HEK293 (cell line): Measurements from ENCODE around the gene DYRK4.
A peak's percentile ranks its signal among the peaks of the same experiment; 100 is the strongest.

Experiments
- CTCF ChIA-PET: fragments of 350-600 bp; formaldehyde crosslinking; extraction: SDS; loops from one replicate; lab custom pipeline; 2021; ENCODE audit warnings: antibody characterized with exemption; lab: Yijun Ruan, JAX
- POLR2A ChIA-PET: fragments of 300-600 bp; formaldehyde crosslinking; extraction: SDS; loops from one replicate; lab custom pipeline; 2020; ENCODE audit warnings: antibody characterized with exemption, inconsistent platforms; lab: Yijun Ruan, JAX
- H3K27ac ChIP-seq: fragments of 200-500 bp; sonication (Bioruptor generic); 2 replicates; pipeline ENCODE4 v1.5.1; 2014; ENCODE audit warnings: low read depth, low read length, control low read depth, inconsistent platforms; ENCODE audit errors: extremely low read depth
- H3K36me3 ChIP-seq, 2 experiments: fragments of 200-500 bp in 1 of 2; sonication (Bioruptor generic) in 1 of 2; 1 replicate in 1 of 2; 2 replicates in 1 of 2; pipeline ENCODE4 v1.5.1; 2014 to 2017; ENCODE audit warnings: inconsistent platforms in 2 of 2, low read length in 2 of 2; ENCODE audit not compliant: control insufficient read depth in 2 of 2, insufficient read depth in 1 of 2
- H3K4me1 ChIP-seq: fragments of 200-500 bp; sonication (Bioruptor generic); 2 replicates; pipeline ENCODE4 v1.5.1; 2014; ENCODE audit warnings: mild to moderate bottlenecking, low read length, inconsistent platforms; ENCODE audit not compliant: control insufficient read depth, insufficient read depth
- H3K4me3 ChIP-seq: 2 replicates; pipeline ENCODE4 v1.5.1; 2011; ENCODE audit warnings: low read depth, mild to moderate bottlenecking, control low read depth, low read length, moderate library complexity
- H3K9me3 ChIP-seq: fragments of 200-500 bp; sonication (Bioruptor generic); 2 replicates; pipeline ENCODE4 v1.5.1; 2014; ENCODE audit warnings: low read depth, low read length, inconsistent platforms; ENCODE audit not compliant: control insufficient read depth, insufficient read depth
- FEZF1 ChIP-seq: fragments of 450-650 bp; formaldehyde crosslinking; IDR thresholded peaks from 2 replicates; pipeline ENCODE4 v1.5.1; 2016; ENCODE audit warnings: missing biosample characterization, missing genetic modification characterization
- GLI4 ChIP-seq: fragments of 450-650 bp; formaldehyde crosslinking; IDR thresholded peaks from 2 replicates; pipeline ENCODE4 v1.5.1; 2016; ENCODE audit warnings: missing biosample characterization, missing genetic modification characterization
- GLIS1 ChIP-seq: fragments of 450-650 bp; formaldehyde crosslinking; IDR thresholded peaks from 2 replicates; pipeline ENCODE4 v1.5.1; 2016; ENCODE audit warnings: missing biosample characterization, missing genetic modification characterization
- HOXA7 ChIP-seq: sonication (generic); formaldehyde crosslinking; IDR thresholded peaks from 2 replicates; pipeline ENCODE4 v1.8.1; 2022; ENCODE audit warnings: missing genetic modification reagents, borderline replicate concordance
- IKZF3 ChIP-seq: fragments of 450-650 bp; IDR thresholded peaks from 2 replicates; pipeline ENCODE4 v1.5.0; 2018; ENCODE audit warnings: missing biosample characterization, mild to moderate bottlenecking, missing genetic modification characterization, moderate library complexity
- KLF7 ChIP-seq: fragments of 450-650 bp; formaldehyde crosslinking; IDR thresholded peaks from 2 replicates; pipeline ENCODE4 v1.5.1; 2016; ENCODE audit warnings: missing biosample characterization, missing genetic modification characterization, borderline replicate concordance
- MYNN ChIP-seq: fragments of 450-650 bp; formaldehyde crosslinking; IDR thresholded peaks from 2 replicates; pipeline ENCODE4 v1.5.1; 2016; ENCODE audit warnings: missing biosample characterization, missing genetic modification characterization, borderline replicate concordance
- SCRT1 ChIP-seq: fragments of 450-650 bp; formaldehyde crosslinking; IDR thresholded peaks from 2 replicates; pipeline ENCODE4 v1.5.1; 2016; ENCODE audit warnings: missing biosample characterization, missing genetic modification characterization, borderline replicate concordance
- ZBTB8A ChIP-seq: fragments of 450-650 bp; formaldehyde crosslinking; IDR thresholded peaks from 2 replicates; pipeline ENCODE4 v1.5.1; 2016; ENCODE audit warnings: missing biosample characterization, missing genetic modification characterization
- ZNF19 ChIP-seq: fragments of 450-650 bp; formaldehyde crosslinking; IDR thresholded peaks from 2 replicates; pipeline ENCODE4; 2016; ENCODE audit warnings: missing biosample characterization, missing genetic modification characterization, low read depth
- ZNF223 ChIP-seq: fragments of 450-650 bp; formaldehyde crosslinking; IDR thresholded peaks from 2 replicates; pipeline ENCODE4 v1.5.1; 2016; ENCODE audit warnings: missing biosample characterization, missing genetic modification characterization
- ZNF274 ChIP-seq, 2 experiments: fragments of 200-500 bp in 1 of 2; fragments of 450-650 bp in 1 of 2; sonication (Bioruptor generic) in 1 of 2; formaldehyde crosslinking in 1 of 2; IDR thresholded peaks; 2 replicates each; pipeline versions ENCODE4 v1.5.1 to v1.6.1; 2014 to 2016; ENCODE audit warnings: borderline replicate concordance in 1 of 2, inconsistent platforms in 1 of 2, low read length in 1 of 2, missing biosample characterization in 1 of 2, missing genetic modification characterization in 1 of 2
- ZNF324 ChIP-seq: fragments of 450-650 bp; formaldehyde crosslinking; IDR thresholded peaks from 2 replicates; pipeline ENCODE4 v1.5.1; 2016; ENCODE audit warnings: missing biosample characterization, missing genetic modification characterization
- ZNF350 ChIP-seq: fragments of 450-650 bp; formaldehyde crosslinking; IDR thresholded peaks from 2 replicates; pipeline ENCODE4 v1.5.0; 2017; ENCODE audit warnings: missing biosample characterization, mild to moderate bottlenecking, missing genetic modification characterization
- ZNF394 ChIP-seq: fragments of 450-650 bp; formaldehyde crosslinking; IDR thresholded peaks from 2 replicates; pipeline ENCODE4 v1.5.1; 2016; ENCODE audit warnings: missing biosample characterization, missing genetic modification characterization, mild to moderate bottlenecking, moderate library complexity, borderline replicate concordance
- ZNF501 ChIP-seq: fragments of 450-650 bp; formaldehyde crosslinking; IDR thresholded peaks from 2 replicates; pipeline ENCODE4 v1.5.1; 2016; ENCODE audit warnings: missing biosample characterization, missing genetic modification characterization
- ZNF510 ChIP-seq: fragments of 450-650 bp; formaldehyde crosslinking; IDR thresholded peaks from 2 replicates; pipeline ENCODE4 v1.5.1; 2018; ENCODE audit warnings: mild to moderate bottlenecking, missing genetic modification characterization, missing biosample characterization; ENCODE audit not compliant: insufficient replicate concordance
- ZNF514 ChIP-seq: fragments of 450-650 bp; formaldehyde crosslinking; IDR thresholded peaks from 2 replicates; pipeline ENCODE4 v1.5.1; 2016; ENCODE audit warnings: missing biosample characterization, missing genetic modification characterization
- ZNF549 ChIP-seq: fragments of 450-650 bp; IDR thresholded peaks from 2 replicates; pipeline ENCODE4 v1.5.1; 2018; ENCODE audit warnings: missing biosample characterization, missing genetic modification characterization, mild to moderate bottlenecking, inconsistent platforms, moderate library complexity
- ZNF623 ChIP-seq: fragments of 450-650 bp; formaldehyde crosslinking; IDR thresholded peaks from 2 replicates; pipeline ENCODE4 v1.5.1; 2016; ENCODE audit warnings: missing biosample characterization, missing genetic modification characterization
- ZNF670 ChIP-seq: fragments of 450-650 bp; formaldehyde crosslinking; IDR thresholded peaks from 2 replicates; pipeline ENCODE4 v1.5.1; 2016; ENCODE audit warnings: missing biosample characterization, missing genetic modification characterization, low read depth
- ZNF76 ChIP-seq: fragments of 450-650 bp; formaldehyde crosslinking; IDR thresholded peaks from 2 replicates; pipeline ENCODE4; 2016; ENCODE audit warnings: low read depth, missing biosample characterization, missing genetic modification characterization, borderline replicate concordance
- ZNF830 ChIP-seq: fragments of 450-650 bp; IDR thresholded peaks from 2 replicates; pipeline ENCODE4 v1.5.0; 2018; ENCODE audit warnings: missing biosample characterization, missing genetic modification characterization, low read depth, mild to moderate bottlenecking, moderate library complexity
- TF ChIP-seq, protein P1 (sequence below): fragments of 450-650 bp; formaldehyde crosslinking; IDR thresholded peaks from 2 replicates; pipeline ENCODE4 v1.5.1; 2016; ENCODE audit warnings: missing biosample characterization, missing genetic modification characterization
- TF ChIP-seq, protein P2 (sequence below): fragments of 450-650 bp; formaldehyde crosslinking; IDR thresholded peaks from 2 replicates; pipeline ENCODE4 v1.5.1; 2017; ENCODE audit warnings: missing biosample characterization, missing genetic modification characterization
- TF ChIP-seq, protein P3 (sequence below): fragments of 450-650 bp; formaldehyde crosslinking; conservative IDR thresholded peaks from 2 replicates; pipeline ENCODE4 v1.5.1; 2016; ENCODE audit warnings: low read depth, missing biosample characterization, missing genetic modification characterization
- TF ChIP-seq, protein P4 (sequence below): fragments of 450-650 bp; formaldehyde crosslinking; IDR thresholded peaks from 2 replicates; pipeline ENCODE4 v1.5.1; 2016; ENCODE audit warnings: missing biosample characterization, missing genetic modification characterization

Gene DYRK4

DNA sequence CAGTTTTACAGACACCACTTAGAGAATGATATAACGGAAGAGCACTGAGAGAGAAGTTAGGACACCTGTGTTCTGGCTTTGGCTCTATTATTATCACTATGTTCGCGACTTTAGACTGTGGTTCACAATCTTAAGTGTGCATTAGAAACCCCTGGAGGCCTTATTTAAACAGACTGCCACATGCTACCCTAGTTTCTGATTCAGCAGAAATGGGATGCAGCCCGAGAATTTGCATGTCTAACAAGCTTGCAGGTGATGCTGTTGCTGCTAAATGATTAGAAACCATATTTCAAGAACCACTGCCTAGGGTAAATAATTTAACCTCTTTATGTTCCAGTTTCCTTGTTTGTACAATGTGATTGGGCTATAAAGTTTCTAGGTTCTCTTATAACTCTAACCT, 26.9 kb upstream of the DYRK4 start (continued):
- TF ChIP-seq ZNF19 (tag by site-specific recombination): no peak
- no peak for TF ChIP-seq ZNF274 (IDR thresholded peaks at IDR 0.05; ENCODE audit: low read length)
- TF ChIP-seq ZNF274 (tag by site-specific recombination; IDR thresholded peaks at IDR 0.05; ENCODE audit: borderline replicate concordance): no peak
- TF ChIP-seq, protein P1, sequence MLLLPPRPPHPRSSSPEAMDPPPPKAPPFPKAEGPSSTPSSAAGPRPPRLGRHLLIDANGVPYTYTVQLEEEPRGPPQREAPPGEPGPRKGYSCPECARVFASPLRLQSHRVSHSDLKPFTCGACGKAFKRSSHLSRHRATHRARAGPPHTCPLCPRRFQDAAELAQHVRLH (tag by site-specific recombination): no peak
- no peak for TF ChIP-seq ZNF223 (tag by site-specific recombination)
- TF ChIP-seq, protein P2, sequence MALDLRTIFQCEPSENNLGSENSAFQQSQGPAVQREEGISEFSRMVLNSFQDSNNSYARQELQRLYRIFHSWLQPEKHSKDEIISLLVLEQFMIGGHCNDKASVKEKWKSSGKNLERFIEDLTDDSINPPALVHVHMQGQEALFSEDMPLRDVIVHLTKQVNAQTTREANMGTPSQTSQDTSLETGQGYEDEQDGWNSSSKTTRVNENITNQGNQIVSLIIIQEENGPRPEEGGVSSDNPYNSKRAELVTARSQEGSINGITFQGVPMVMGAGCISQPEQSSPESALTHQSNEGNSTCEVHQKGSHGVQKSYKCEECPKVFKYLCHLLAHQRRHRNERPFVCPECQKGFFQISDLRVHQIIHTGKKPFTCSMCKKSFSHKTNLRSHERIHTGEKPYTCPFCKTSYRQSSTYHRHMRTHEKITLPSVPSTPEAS (tag by site-specific recombination): no peak
- no peak for TF ChIP-seq GLI4 (tag by site-specific recombination)
- no peak for TF ChIP-seq ZNF670
- TF ChIP-seq ZNF514 (tag by site-specific recombination): no peak
- TF ChIP-seq HOXA7 (CRISPR knock-in tag): no peak
- TF ChIP-seq ZNF394 (tag by site-specific recombination): no peak
- TF ChIP-seq, all 188 proteins: peak for 0

DNA sequence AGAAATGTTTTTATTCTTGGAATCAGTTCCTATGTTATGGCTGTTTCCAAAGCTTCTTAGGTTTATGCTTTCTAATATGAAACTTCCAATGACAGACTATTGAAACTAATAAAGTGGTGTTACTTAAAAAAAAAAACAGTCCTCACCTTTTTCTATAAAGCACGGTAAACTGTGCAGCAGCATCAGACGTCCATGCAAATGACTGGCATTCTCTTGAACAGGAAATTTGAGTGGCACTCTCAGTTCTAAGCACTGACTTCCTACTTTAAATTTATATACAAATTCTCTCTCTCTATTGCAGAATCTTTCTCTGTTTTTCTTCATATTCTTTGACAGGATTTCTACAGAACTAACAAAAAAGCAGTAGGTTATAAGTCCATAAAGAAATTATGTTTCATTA, 26.1 kb upstream of the DYRK4 start:
- no peak overlapping the region for H3K4me3 ChIP-seq
- no peaks in the 10 kb centered on the region for H3K9me3 ChIP-seq

DNA sequence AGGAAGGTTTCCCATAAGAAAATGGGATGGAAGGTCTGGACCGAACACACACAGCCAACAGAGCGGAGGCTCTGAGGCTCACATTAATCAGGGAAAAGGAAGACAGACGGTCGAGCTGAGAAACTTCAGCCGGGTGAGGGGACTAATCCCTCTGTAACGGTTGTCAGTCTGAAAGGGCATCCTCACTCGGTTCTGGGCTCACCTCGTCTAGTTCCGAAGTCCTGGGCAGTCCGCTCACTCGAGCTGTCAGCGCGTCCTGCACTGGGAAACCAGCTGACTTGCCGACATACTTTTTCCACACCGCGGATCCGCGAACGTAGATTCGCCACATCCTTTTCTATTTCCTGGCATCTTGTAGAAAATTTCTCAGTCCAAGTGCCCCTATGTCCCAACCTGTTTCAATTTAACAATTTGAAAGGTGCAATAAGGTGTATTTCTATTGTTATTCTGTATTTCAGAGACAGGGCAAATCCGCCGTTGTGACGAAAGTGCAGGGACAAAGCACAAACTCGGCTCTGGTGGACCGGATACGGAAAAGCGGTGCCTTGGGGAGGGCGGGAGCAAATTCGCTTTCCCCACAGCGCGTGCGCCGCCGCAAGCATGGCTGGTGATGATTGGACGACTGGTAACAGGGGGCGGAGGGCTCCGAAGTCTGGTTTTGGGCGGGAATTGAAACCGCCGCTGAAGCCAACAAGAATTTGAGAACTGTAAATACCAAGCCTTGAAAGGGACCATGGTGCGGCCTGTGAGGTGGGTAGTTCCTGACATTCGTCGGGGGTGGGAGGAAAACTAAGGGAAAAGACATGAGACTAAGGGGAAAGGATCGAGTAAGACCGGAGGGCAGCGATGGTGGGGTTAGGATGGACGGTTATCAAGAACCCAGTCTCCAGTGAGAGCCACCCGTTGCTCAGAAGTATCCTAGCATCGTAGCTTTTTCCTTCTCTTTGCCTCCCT, 23.5 kb upstream of the DYRK4 start, which contains the start of gene RAD51AP1:
Gene RAD51AP1 (plus strand): TSS at position 684 of the 954 bp plus-strand sequence. CDS start 50 bp downstream, at position 734.
- peaks cover 36 to 37% of the 10 kb centered on the region in 2 experiments for H3K36me3 ChIP-seq
- H3K27ac ChIP-seq: peak within 1 kb of the TSS; percentile 94
- H3K4me1 ChIP-seq: peaks cover 12% of the 10 kb centered on the region
- peak within 1 kb of the TSS; percentile 91 for H3K4me3 ChIP-seq
- ChIA-PET CTCF (no interaction called here), POLR2A (interaction anchor here (0.6 to 1.1 kb wide), 3 partner anchors 14 to 227 kb away, joined by 3 to 4 read pairs (median 3); partner anchors contain the start of genes AKAP3 and NDUFA9)
- no peaks in the 10 kb centered on the region for H3K9me3 ChIP-seq
- TF ChIP-seq ZNF501 (tag by site-specific recombination) (peak; percentile 88), IKZF3 (no peak), ZNF324 (peak; percentile 94), ZNF350 (tag by site-specific recombination) (no peak), FEZF1 (tag by site-specific recombination) (no peak), KLF7 (no peak), HOXA7 (CRISPR knock-in tag) (no peak), MYNN (no peak), ZNF510 (no peak), GLIS1 (tag by site-specific recombination) (no peak)
- TF ChIP-seq, protein P3, sequence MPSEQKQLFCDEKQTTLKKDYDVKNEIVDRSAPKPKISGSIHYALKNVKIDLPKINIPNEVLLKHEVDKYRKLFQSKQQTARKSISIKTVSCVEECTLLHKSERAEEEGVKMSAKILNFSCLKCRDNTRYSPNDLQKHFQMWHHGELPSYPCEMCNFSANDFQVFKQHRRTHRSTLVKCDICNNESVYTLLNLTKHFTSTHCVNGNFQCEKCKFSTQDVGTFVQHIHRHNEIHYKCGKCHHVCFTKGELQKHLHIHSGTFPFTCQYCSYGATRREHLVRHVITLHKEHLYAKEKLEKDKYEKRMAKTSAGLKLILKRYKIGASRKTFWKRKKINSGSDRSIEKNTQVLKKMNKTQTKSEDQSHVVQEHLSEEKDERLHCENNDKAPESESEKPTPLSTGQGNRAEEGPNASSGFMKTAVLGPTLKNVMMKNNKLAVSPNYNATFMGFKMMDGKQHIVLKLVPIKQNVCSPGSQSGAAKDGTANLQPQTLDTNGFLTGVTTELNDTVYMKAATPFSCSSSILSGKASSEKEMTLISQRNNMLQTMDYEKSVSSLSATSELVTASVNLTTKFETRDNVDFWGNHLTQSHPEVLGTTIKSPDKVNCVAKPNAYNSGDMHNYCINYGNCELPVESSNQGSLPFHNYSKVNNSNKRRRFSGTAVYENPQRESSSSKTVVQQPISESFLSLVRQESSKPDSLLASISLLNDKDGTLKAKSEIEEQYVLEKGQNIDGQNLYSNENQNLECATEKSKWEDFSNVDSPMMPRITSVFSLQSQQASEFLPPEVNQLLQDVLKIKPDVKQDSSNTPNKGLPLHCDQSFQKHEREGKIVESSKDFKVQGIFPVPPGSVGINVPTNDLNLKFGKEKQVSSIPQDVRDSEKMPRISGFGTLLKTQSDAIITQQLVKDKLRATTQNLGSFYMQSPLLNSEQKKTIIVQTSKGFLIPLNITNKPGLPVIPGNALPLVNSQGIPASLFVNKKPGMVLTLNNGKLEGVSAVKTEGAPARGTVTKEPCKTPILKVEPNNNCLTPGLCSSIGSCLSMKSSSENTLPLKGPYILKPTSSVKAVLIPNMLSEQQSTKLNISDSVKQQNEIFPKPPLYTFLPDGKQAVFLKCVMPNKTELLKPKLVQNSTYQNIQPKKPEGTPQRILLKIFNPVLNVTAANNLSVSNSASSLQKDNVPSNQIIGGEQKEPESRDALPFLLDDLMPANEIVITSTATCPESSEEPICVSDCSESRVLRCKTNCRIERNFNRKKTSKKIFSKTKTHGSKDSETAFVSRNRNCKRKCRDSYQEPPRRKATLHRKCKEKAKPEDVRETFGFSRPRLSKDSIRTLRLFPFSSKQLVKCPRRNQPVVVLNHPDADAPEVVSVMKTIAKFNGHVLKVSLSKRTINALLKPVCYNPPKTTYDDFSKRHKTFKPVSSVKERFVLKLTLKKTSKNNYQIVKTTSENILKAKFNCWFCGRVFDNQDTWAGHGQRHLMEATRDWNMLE (tag by site-specific recombination): peak; percentile 95

More for the DNA sequence above, 26.1 kb upstream of the DYRK4 start:
- TF ChIP-seq ZNF549 (tag by site-specific recombination) (no peak), ZBTB8A (tag by site-specific recombination) (no peak), ZNF501 (tag by site-specific recombination) (no peak), ZNF76 (tag by site-specific recombination) (no peak), ZNF623 (tag by site-specific recombination) (no peak), SCRT1 (no peak), ZNF830 (tag by site-specific recombination) (no peak)
- TF ChIP-seq, protein P4, sequence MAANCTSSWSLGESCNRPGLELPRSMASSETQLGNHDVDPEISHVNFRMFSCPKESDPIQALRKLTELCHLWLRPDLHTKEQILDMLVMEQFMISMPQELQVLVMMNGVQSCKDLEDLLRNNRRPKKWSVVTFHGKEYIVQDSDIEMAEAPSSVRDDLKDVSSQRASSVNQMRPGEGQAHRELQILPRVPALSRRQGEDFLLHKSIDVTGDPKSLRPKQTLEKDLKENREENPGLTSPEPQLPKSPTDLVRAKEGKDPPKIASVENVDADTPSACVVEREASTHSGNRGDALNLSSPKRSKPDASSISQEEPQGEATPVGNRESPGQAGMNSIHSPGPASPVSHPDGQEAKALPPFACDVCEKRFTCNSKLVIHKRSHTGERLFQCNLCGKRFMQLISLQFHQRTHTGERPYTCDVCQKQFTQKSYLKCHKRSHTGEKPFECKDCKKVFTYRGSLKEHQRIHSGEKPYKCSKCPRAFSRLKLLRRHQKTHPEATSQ (tag by site-specific recombination): no peak
- TF ChIP-seq, all 188 proteins: peak for 0
- CTCF ChIA-PET: no interaction called here
- Histone ChIP-seq H3K27ac (no peak overlapping the region), H3K4me1 (peaks cover 12% of the 10 kb centered on the region), H3K36me3 (peaks cover 30 to 41% of the 10 kb centered on the region in 2 experiments)
- POLR2A ChIA-PET: no interaction called here
